Measurements from ENCODE around the gene MGAT3. TPM values are rescaled to one million over a fixed set of nuclear protein-coding genes. Genes with fewer than 3 reads are reported as not detected.

Gene MGAT3
- total RNA-seq, 1 experiment from 2014 or later, result 5.0 TPM

DNA sequence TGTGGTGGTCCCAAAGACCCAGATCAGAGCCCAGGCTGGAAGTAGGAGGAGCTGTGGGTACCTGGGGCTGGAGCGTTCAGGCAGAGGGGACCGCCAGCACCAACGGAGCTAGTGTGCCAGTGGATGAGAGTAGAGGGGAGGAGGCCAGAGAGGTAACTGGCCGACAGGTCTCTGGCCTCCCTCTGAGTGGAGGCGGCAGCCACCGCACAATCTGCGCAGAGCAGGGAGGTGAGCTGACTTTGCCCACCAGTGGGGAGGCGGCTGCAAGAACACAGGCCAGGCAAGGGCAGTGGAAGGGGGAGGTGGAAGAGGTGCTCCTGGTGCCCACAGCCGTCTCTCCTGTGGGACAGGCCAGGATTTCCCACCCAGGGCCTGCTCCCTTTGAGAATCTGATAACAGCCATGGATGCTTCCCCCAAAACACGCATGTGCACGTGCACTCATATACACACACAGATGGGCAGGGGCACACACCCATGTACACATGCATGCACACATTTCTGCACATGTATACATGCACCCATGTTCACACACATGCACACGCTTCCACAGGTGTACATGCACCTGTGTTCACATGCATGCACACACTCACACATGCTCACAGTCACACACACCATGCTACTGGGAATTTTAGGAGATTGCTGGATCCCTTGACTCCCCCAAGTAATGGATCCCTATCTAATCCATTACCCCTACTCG is 6.4 kb upstream of the MGAT3 start:
- H4K5ac ChIP-seq (ENCODE audit: insufficient read length, low read depth, low read length), result no peak overlapping the region
- H3K4me2 ChIP-seq (ENCODE audit: insufficient read depth, insufficient read length, low read length), result no peak overlapping the region
- H3K79me2 ChIP-seq (ENCODE audit: insufficient read depth, low read length), result no peaks in the 10 kb centered on the region
- H2BK12ac ChIP-seq (ENCODE audit: insufficient read length, low read depth, low read length), result no peak overlapping the region
- no peak overlapping the region for H3K14ac ChIP-seq (ENCODE audit: insufficient read depth, low read length)
- H2BK5ac ChIP-seq (ENCODE audit: insufficient read length, low read length), result no peak overlapping the region
- H4K91ac ChIP-seq (ENCODE audit: insufficient read length, low read depth, low read length), result no peak overlapping the region
- Mint-ChIP-seq H3K4me1 (peaks cover 27 to 40% of the 10 kb centered on the region in 2 experiments), H3K4me3 (no peak overlapping the region), H3K9me3 (no peaks in the 10 kb centered on the region), H3K27me3 (ENCODE audit: low read depth) (peaks cover 35% of the 10 kb centered on the region), H3K27ac (no peak overlapping the region), H3K36me3 (ENCODE audit: insufficient read depth in 1 of 3, low read depth in 3 of 3) (no peaks in the 10 kb centered on the region; a peak in 1 of 7 replicates)
- no peaks in the 10 kb centered on the region for H3K9me3 ChIP-seq (ENCODE audit: control insufficient read depth, low read depth, low read length)
- H3K27ac ChIP-seq (ENCODE audit: insufficient read length, low read depth, low read length), result no peak overlapping the region
- H4K20me1 ChIP-seq (ENCODE audit: control insufficient read depth, insufficient read depth, insufficient read length), result no peaks in the 10 kb centered on the region
- H3K4me1 ChIP-seq (ENCODE audit: insufficient read depth, low read length), result 0 out of 2 replicates have a peak, but pooled peaks cover 2% of the 10 kb centered on the region
- no CpG with 5 or more reads among the region's 13 CpGs for WGBS (ENCODE audit: extremely low coverage, insufficient read length, low lambda C conversion rate)
- no peak overlapping the region for H3T11ph ChIP-seq (ENCODE audit: low read length)
- H3K23me2 ChIP-seq (ENCODE audit: insufficient read length, low read depth, low read length, poor library complexity, severe bottlenecking), result no peaks in the 10 kb centered on the region
- no peak overlapping the region for H2AK5ac ChIP-seq (ENCODE audit: insufficient read length, low read length)
- no peak overlapping the region for H2AFZ ChIP-seq (ENCODE audit: low read length)
- TF ChIP-seq, protein P1, sequence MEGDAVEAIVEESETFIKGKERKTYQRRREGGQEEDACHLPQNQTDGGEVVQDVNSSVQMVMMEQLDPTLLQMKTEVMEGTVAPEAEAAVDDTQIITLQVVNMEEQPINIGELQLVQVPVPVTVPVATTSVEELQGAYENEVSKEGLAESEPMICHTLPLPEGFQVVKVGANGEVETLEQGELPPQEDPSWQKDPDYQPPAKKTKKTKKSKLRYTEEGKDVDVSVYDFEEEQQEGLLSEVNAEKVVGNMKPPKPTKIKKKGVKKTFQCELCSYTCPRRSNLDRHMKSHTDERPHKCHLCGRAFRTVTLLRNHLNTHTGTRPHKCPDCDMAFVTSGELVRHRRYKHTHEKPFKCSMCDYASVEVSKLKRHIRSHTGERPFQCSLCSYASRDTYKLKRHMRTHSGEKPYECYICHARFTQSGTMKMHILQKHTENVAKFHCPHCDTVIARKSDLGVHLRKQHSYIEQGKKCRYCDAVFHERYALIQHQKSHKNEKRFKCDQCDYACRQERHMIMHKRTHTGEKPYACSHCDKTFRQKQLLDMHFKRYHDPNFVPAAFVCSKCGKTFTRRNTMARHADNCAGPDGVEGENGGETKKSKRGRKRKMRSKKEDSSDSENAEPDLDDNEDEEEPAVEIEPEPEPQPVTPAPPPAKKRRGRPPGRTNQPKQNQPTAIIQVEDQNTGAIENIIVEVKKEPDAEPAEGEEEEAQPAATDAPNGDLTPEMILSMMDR (conservative IDR thresholded peaks at IDR 0.05), result no peak
- H3K27me3 ChIP-seq (ENCODE audit: insufficient read depth, low read length), result no peaks in the 10 kb centered on the region
- H3K56ac ChIP-seq (ENCODE audit: insufficient read length, low read depth, low read length), result no peak overlapping the region
- H2BK15ac ChIP-seq (ENCODE audit: low read depth, low read length), result no peak overlapping the region
- no peak overlapping the region for H3K18ac ChIP-seq (ENCODE audit: insufficient read length, low read depth, low read length)
- H3K79me1 ChIP-seq (ENCODE audit: insufficient read depth, low read depth, low read length, poor library complexity, severe bottlenecking), result no peaks in the 10 kb centered on the region
- no peak overlapping the region for H2BK120ac ChIP-seq (ENCODE audit: low read depth, low read length, poor library complexity, severe bottlenecking)
- no peak for DNase-seq
- H2BK20ac ChIP-seq (ENCODE audit: low read depth, low read length, poor library complexity, severe bottlenecking), result no peak overlapping the region
- H3K4ac ChIP-seq (ENCODE audit: low read depth, low read length), result no peak overlapping the region
- H3K9ac ChIP-seq (ENCODE audit: extremely low read depth, insufficient read length, low read length), result no peak overlapping the region
- no peak overlapping the region for H4K8ac ChIP-seq (replicated peaks; ENCODE audit: insufficient read length, low read depth, low read length)
- no peak overlapping the region for H3K23ac ChIP-seq (ENCODE audit: insufficient read length, low read depth, low read length)

Data from H9 (cell line).